Testis (tissue), 2 donors: ENCODE results near the gene SMIM1.

Source experiments
- CTCF ChIP-seq, 3 experiments: fragments of 450-650 bp in 2 of 3; fragments of 200-600 bp in 1 of 3; sonication (generic) in 1 of 3; IDR thresholded peaks; one replicate each; pipeline ENCODE4 v1.5.1; 2016 to 2019; ENCODE audit warnings: antibody characterized with exemption in 3 of 3, mild to moderate bottlenecking in 2 of 3, moderate library complexity in 1 of 3
- POLR2A ChIP-seq: fragments of 450-650 bp; IDR thresholded peaks from one replicate; pipeline ENCODE4 v1.6.1; 2017; ENCODE audit warnings: antibody characterized with exemption, mild to moderate bottlenecking, moderate library complexity

GRCh38 chr1:3749512-3749911 is 23.0 kb upstream of the SMIM1 start:
- TF ChIP-seq CTCF (IDR thresholded peaks at IDR 0.05) (no peak), POLR2A (no peak)
